ENCODE data around the gene MYRF.
A peak's percentile ranks its signal among the peaks of the same experiment; 100 is the strongest.

Gene MYRF

GRCh38 chr11:61744609-61745156 lies 7.8 kb upstream of the MYRF start:
- no peak for DNase-seq
- Mint-ChIP-seq H3K4me1 (peaks cover 6% of the 10 kb centered on the region), H3K9me3 (no peaks in the 10 kb centered on the region)

DNA sequence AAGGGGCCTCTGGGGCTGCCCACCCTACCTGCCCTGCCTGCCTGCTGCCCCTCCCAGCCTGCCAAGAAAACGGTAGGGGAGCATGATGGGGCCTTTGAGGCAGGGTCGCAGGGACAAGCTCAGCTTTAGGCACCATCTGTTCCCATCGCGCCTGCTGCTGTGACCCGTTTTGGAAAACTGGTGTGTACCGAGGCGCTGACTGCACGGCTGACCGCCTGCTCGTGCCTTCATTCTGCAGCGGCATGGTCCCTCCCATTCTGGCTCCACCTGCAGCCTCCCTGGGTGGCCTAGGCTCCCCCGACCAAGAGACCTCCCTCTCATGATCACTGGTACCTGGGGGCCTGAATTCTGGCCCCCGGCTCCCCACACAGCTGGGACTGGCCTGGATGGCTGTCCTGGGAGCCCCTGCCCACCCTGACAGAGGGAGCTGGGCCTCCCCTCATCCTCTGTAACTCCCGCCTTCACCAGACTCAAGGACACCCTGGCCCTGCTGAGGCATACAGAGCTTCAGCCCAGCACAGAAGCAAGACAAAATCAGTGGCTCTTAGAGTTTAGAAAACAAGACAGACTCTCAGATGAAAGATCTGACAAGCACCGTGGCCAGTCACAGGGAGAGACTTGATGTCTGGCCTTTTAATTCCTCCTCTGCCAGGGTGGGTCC lies 6.5 kb upstream of the MYRF start:
- Mint-ChIP-seq H3K27ac (no peak overlapping the region), H3K9me3 (no peaks in the 10 kb centered on the region), H3K4me1 (peaks cover 6% of the 10 kb centered on the region), H3K27me3 (peaks cover 26% of the 10 kb centered on the region), H3K4me3 (no peak overlapping the region)
- ATAC-seq: no peak
- no peak for DNase-seq

More at GRCh38 chr11:61744609-61745156, 7.8 kb upstream of the MYRF start:
- no peak for ATAC-seq
- no peak overlapping the region for H3K27ac Mint-ChIP-seq
- H3K27me3 Mint-ChIP-seq: peaks cover 15% of the 10 kb centered on the region
- no peak overlapping the region for H3K4me3 Mint-ChIP-seq

DNA sequence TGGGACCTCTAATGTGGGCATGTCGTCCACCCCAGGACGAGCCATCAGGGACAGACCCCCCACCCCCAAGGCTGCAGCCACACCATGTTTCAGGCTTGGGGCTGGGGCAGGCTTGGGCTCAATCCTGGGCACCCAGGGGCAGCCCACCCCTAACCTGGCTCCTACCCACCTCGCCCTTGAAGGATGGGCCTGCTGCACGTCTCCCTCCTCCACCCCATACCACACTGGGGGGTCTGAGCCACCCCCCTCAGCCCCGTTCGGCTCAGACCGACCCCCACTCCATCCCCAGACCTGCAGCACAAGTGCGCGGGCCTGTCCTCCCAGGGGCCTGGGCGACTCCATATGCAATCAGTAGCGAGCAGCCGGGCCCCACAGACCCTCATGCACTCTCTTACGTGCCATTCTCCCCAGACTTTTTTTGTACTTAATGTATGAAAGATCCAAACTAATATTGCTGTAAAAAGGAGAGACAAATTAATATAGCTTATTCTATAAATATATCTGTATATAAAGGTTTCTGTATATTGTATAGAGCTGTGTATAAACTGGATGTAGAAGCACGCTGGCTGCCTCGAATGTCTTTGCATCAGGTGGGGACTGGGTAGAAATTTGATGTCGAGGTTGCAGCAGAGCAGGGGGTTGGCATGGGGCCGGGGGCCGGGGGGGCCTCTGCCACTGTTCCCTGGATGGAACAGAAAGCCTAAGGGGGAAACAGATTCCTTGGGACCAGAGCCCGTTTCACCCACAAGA lies 5.8 kb upstream of the MYRF start:
- DNase-seq (no peak), ATAC-seq (peak; percentile 21)
- H3K9me3 Mint-ChIP-seq: no peaks in the 10 kb centered on the region
- no peak overlapping the region for H3K4me3 Mint-ChIP-seq
- H3K4me1 Mint-ChIP-seq: peaks cover 6% of the 10 kb centered on the region
- peak overlapping the region; percentile 2 to 4 for H3K27ac Mint-ChIP-seq
- peaks cover 34% of the 10 kb centered on the region for H3K27me3 Mint-ChIP-seq

GRCh38 chr11:61747192-61747966 lies 5.1 kb upstream of the MYRF start:
- ATAC-seq: peak; percentile 49
- peaks cover 36% of the 10 kb centered on the region for H3K27me3 Mint-ChIP-seq
- DNase-seq: peak; percentile 41 to 47
- H3K9me3 Mint-ChIP-seq: no peaks in the 10 kb centered on the region
- H3K27ac Mint-ChIP-seq: no peak overlapping the region
- peaks cover 6% of the 10 kb centered on the region for H3K4me1 Mint-ChIP-seq
- H3K4me3 Mint-ChIP-seq: no peak overlapping the region

DNA sequence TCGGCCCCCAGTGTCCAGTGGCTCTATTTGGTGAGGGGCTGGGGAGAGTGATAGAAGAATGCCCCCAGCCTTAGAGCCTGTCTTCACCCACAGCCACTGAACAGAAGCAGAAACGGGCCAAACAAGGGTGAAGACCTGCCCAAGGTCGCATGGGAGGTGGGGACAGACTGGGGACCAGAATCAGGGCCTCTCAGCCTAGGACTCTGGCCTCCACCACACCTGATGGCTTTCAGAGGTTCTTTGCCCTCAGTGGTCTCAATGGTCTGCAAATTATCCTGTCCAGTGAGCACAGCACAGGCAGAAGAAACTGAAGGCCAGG lies 4.5 kb upstream of the MYRF start:
- no peak overlapping the region for H3K27ac Mint-ChIP-seq
- peaks cover 9% of the 10 kb centered on the region for H3K4me1 Mint-ChIP-seq
- DNase-seq (no peak), ATAC-seq (no peak)
- no peaks in the 10 kb centered on the region for H3K9me3 Mint-ChIP-seq
- H3K27me3 Mint-ChIP-seq: peaks cover 39% of the 10 kb centered on the region
- H3K4me3 Mint-ChIP-seq: no peak overlapping the region

- Mint-ChIP-seq H3K9me3 (no peaks in the 10 kb centered on the region), H3K4me1 (peaks cover 24% of the 10 kb centered on the region), H3K27ac (no peak overlapping the region), H3K4me3 (no peak overlapping the region), H3K27me3 (peaks cover 51% of the 10 kb centered on the region)
- ATAC-seq (no peak), DNase-seq (no peak)
Measured at GRCh38 chr11:61749591-61750217, 2.7 kb upstream of the MYRF start.

DNA sequence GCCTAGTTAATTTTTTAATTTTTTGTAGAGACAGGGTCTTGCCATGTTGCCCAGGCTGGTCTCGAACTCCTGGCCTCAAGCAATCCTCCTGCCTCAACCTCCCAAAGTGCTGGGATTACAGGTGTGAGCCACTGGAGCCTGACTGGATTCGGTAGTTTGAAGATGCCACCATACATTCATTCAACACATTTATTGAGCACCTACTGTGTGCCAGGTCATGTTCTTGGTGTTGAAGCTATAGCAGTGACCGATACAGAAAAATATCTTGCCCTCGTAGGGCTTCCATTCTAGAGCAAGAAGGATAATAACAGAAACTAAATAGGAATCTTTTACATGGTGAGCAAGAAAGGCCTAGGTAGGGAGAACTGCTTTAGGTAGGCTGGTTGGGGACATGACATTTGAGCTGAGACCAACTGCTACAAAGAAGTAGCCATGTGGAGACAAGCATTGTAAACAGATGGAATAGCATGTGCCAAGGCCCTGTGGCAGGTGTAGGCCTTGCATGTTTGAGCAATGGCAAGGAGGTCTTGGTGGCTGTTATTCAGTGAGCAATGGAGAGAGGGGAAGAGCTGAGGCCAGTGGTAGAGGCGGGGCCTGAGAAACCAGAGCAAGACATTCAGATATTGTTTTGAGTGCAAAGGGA lies 1.7 kb upstream of the MYRF start:
- DNase-seq (no peak), ATAC-seq (no peak)
- no peak overlapping the region for H3K27ac Mint-ChIP-seq
- H3K27me3 Mint-ChIP-seq: peaks cover 51% of the 10 kb centered on the region
- H3K4me1 Mint-ChIP-seq: peaks cover 29% of the 10 kb centered on the region
- no peak overlapping the region for H3K4me3 Mint-ChIP-seq
- no peaks in the 10 kb centered on the region for H3K9me3 Mint-ChIP-seq

DNA sequence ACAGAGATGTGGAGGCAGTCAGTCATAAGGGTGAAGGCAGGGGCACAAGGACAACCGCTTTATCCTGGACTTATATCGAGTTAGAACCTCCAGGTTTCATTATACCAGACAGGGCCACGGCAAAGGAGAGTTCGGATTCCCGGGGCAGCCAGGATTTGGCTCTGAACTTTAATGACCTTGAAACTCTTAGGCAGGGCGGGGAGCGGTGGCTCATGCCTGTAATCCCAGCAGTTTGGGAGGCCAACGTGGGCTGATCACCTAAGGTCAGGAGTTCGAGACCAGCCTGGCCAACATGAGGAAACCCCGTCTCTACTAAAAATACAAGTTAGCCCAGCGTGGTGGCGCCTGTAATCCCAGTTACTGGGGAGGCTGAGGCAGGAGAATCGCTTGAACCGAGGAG lies 1.1 kb upstream of the MYRF start:
- Mint-ChIP-seq H3K27me3 (peaks cover 51% of the 10 kb centered on the region), H3K27ac (no peak overlapping the region), H3K4me3 (no peak overlapping the region), H3K9me3 (no peaks in the 10 kb centered on the region), H3K4me1 (peaks cover 35% of the 10 kb centered on the region)
- ATAC-seq (no peak), DNase-seq (no peak)

GRCh38 chr11:61752925-61753521 lies 587 bp downstream of the MYRF start:
- H3K27me3 Mint-ChIP-seq: peaks cover 51% of the 10 kb centered on the region
- H3K9me3 Mint-ChIP-seq: no peaks in the 10 kb centered on the region
- peak; percentile 2 for ATAC-seq
- no peak for DNase-seq
- H3K27ac Mint-ChIP-seq: no peak overlapping the region
- peaks cover 48% of the 10 kb centered on the region for H3K4me1 Mint-ChIP-seq
- H3K4me3 Mint-ChIP-seq: peak overlapping the region; percentile 69 to 87

DNA sequence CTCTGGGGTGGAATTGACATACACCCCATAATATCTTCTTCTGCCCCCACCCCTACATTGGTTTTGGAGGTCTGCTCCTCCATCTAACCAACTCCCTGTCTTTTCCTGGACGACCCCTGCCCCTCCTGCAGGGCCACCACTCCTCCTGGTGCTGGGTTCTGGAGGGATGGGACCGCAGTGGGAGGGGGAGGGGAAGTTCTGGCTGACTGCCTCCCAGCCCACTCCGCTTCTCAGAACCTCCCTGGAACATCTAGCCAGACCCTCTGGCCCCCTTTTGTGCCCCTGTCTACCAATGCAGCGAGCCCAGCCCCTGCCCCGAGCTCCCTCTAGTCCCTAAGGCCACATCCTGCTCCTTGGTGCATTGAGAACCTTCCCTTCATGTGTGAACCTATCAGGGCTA lies 1.2 kb downstream of the MYRF start:
- H3K27ac Mint-ChIP-seq: peak overlapping the region in 1 of 2 donors; percentile 55
- peak overlapping the region; percentile 69 to 87 for H3K4me3 Mint-ChIP-seq
- H3K27me3 Mint-ChIP-seq: peaks cover 47% of the 10 kb centered on the region
- peaks cover 48% of the 10 kb centered on the region for H3K4me1 Mint-ChIP-seq
- DNase-seq (no peak), ATAC-seq (no peak)
- H3K9me3 Mint-ChIP-seq: no peaks in the 10 kb centered on the region

- DNase-seq (no peak), ATAC-seq (peak; percentile 24)
- Mint-ChIP-seq H3K9me3 (no peaks in the 10 kb centered on the region), H3K27ac (no peak overlapping the region), H3K4me1 (peaks cover 42% of the 10 kb centered on the region), H3K4me3 (no peak overlapping the region), H3K27me3 (peaks cover 35% of the 10 kb centered on the region)
Measured at GRCh38 chr11:61754534-61755482, 2.4 kb downstream of the MYRF start.

GRCh38 chr11:61756147-61756451 lies 3.7 kb downstream of the MYRF start:
- H3K9me3 Mint-ChIP-seq: no peaks in the 10 kb centered on the region
- peak overlapping the region; percentile 88 to 94 for H3K27ac Mint-ChIP-seq
- ATAC-seq: no peak

GRCh38 chr11:61756452-61757212 lies 4.2 kb downstream of the MYRF start:
- H3K27ac Mint-ChIP-seq: peak overlapping the region; percentile 88 to 94
- no peaks in the 10 kb centered on the region for H3K9me3 Mint-ChIP-seq
- peaks cover 42% of the 10 kb centered on the region for H3K4me1 Mint-ChIP-seq
- ATAC-seq (peak; percentile 84), DNase-seq (peak; percentile 33 to 68)
- H3K4me3 Mint-ChIP-seq: peak overlapping the region; percentile 32 to 71
- H3K27me3 Mint-ChIP-seq: peaks cover 18% of the 10 kb centered on the region

More at GRCh38 chr11:61756147-61756451, 3.7 kb downstream of the MYRF start:
- H3K4me3 Mint-ChIP-seq: peak overlapping the region; percentile 32 to 71
- H3K27me3 Mint-ChIP-seq: peaks cover 23% of the 10 kb centered on the region
- no peak for DNase-seq
- H3K4me1 Mint-ChIP-seq: peaks cover 42% of the 10 kb centered on the region
